ENCODE measurements around the gene PDLIM1.
"Not testable (repeated sequence)": the region's sequence is repeated elsewhere in the genome, so short reads cannot be mapped to it uniquely, and the experiment has no call there.

PDLIM1 gene

DNA sequence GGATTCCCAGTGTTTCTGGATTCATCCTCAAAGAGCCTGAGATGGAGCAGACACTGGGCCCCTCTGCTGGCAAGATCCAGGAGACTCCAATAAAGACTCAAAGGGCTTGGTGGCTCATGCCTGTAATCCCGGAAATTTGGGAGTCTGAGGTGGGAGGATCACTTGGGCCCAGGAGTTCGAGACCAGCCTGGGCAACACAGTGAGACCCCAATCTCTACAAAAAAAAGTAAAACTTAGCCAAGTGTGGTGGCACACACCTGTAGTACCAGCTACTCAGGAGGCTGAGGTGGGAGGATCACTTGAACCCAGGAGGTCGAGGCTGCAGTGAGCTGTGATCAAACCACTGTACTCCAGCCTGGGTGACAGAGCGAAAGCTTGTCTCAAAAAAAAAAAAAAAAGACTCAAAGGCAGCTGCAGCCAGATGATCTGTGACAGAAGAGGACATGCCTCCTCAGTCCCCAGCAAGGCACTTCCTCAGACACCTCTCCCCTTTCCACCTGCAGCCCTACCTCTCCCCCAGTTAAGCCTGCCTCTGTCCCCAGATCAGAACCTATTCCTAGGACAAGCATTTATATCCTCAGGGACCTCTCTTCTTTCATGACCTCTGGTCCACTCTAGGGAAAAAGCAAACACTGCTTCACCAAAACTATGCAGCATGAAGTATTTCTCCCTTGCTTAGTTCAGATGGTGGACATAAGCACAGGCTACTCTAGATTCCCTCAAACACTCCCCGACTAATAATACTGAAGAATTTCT, 27.9 kb downstream of the PDLIM1 start:
- DNase-seq = no peak

GRCh38 chr10:95261926-95262325, 28.9 kb downstream of the PDLIM1 start:
- no peak for DNase-seq

GRCh38 chr10:95260909-95261552, 29.8 kb downstream of the PDLIM1 start:
- no peak for DNase-seq

DNA sequence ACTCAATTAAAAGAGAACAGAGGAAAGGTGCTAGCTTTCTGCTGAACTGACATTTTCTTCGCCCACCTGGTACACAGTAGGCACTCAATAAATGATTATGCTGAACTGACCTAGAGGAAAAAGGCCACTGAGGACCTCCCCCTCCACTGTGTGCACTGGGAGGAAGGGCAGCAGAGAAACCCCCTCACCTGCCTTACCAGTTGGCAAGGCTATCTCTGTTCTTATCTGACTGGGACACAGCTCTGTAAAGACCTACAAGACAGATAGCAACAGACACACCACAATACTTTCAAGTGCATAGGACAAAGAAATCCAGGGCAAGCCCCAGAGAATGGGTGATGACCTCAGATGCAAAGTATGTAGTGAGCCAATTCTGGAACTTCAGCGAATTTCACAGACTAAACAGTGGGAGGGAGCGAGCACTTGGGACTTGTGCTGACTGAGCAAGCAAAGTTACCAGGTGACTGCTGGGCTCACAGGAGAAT, 30.4 kb downstream of the PDLIM1 start:
- peak; percentile 54 for DNase-seq

- DNase-seq = no peak
Observed at GRCh38 chr10:95257849-95258248, 33.0 kb downstream of the PDLIM1 start.

DNA sequence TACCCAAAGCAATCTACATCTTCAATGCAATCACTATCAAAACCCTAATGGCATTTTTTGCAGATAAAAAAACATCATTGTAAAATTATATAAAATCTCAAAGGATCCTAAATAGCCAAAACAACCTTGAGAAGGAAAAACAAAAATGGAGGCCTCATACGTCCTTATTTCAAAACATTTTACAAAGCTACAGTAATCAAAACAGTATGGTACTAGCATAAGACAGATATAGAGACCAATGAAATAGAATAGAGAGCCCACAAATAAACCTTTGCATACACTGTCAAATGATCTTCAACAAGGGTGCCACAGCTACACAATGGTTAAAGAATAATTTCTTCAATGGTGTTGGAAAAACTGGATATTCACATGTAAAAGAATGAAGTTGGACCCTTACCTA, 34.5 kb downstream of the PDLIM1 start:
- no peak for DNase-seq

DNA sequence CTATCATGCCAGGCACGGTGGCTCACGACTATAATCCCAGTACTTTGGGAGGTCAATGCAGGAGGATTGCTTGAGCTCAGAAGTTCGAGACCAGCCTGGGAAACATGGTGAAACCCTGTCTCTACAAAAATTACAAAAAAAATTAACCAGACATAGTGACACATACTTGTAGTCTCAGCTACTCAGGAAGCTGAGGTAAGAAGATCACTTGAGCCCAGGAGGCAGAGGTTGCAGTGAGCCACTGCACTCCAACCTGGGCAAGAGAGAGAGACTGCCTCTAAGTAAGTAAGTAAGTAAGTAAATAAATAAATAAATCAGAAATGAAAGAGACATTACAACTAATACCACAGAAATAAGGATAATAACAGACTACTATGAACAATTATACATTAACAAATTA, 36.2 kb downstream of the PDLIM1 start:
- DNase-seq = no peak

- DNase-seq = no peak
Observed at GRCh38 chr10:95253686-95254085, 37.1 kb downstream of the PDLIM1 start.

DNA sequence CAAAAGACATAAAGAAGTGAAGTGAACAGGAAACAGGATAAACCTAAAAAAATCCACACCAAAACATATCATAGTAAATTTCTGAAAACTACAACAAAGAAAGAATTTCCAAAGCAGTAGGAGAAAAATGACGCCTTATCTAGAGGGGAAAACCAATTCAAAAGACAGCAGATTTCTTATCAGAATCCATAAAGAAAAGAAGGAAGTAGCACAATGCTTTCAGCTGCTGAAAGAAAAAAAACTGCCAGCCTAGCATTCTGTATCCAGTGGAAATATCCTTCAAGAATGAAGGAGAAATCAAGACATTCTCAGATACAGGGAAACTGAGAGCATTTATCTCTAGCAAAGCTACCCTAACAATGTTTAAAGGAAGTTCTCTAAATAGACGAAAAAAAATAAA, 37.8 kb downstream of the PDLIM1 start:
- no peak for DNase-seq

- DNase-seq = no peak
Observed at GRCh38 chr10:95250856-95251255, 39.9 kb downstream of the PDLIM1 start.

DNA sequence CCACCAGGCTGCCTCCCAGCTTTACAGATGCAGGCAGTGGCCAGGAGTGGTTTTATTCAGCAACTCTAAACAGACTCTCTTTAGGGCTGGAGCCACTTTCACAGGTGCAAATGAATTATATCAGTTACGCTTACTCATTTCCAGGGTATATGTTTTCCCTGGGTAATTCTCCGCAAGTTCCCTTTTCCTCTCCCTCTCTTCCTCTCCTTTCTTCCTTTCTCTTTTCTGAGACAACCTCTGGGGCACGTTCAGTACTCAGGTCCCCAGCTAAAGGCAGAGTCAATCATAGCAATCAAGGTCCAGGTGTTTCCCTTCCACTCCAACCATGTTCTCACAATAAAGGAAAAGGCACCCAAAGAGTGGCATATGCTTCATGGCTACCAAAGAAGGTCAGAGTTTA, 41.3 kb downstream of the PDLIM1 start:
- DNase-seq = no peak

DNA sequence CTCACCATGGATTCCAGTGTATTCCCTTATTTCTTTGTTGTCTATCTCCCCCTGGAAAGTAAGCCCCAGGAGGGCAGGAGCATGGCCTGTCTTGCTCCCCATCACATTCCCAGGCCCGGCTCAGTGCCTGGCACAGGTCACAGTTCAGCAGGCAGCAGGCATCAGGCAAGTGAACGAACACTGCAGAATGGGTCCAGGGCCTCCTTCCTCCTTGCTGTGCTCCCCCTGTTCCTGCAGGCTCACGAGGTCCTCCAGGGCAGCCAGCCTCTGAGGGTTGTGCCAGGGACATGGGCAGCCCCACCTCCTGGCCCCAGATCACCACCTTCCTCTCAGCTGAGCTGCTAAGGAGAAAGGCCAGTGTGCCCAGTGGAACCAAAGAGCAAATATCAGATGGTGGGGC, 41.8 kb downstream of the PDLIM1 start:
- no peak for DNase-seq

DNA sequence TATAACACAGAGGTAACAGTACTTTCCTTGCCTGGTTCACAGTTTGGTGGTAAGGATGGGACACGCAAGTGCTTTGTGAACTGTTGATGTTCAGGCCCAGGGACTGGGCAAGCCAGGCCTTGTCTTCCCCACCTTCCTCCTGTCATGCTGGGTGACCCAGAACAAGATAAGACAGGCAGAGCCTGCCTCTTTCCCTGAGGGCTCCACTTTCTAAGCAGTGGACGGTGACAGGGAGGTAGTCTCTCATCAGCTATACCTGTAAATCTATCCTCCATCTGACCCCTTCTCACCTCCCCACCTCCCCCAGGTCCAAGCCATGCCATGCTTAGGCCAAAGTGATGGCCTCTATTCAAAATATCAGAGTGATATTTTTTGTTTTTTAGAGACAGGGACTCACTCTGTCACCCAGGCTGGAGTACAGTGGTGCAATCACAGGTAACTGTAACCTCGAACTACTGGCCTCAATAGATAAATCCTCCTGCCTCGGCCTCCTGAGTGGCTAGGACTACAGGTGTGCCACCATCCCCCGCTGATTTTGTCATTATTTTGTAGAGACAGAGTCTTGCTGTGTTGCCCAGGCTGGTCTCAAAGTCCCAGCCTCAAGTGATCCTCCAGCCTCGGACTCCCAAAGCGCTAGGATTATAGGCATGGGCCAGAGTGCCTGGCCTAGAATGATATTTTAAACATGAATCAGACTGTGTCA, 42.8 kb downstream of the PDLIM1 start:
- no peak for DNase-seq

DNA sequence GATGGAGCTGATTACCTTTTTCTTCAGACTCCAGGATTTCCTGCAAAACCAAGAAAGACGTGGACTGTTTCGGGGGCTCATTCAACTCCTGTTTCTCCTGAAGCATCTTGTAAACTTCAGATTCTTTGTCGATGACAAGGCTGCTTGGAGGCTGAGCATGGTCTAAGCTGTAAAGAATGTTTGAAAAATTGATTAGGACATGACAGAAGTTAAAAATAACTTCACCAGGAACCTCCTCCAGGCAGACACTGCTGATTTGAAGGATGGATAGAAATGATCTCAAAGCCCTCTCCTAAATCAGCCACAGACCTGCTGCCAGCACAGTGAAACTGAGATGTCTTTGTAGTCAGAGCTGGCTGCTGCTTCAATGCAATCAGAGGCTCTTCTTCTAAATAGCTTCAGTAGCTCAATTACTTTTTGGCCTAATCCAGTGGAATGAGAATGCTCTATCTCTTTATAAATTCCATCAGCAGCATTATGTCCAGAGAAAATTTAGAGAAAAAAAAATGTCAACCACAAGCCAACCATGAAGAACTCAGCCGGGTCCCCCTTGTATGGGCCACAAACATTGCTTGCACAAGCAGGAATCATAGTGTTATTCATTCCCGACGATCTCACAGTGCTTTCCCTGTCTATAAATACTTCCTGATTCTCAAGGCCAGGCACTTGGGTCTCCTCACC, 43.5 kb downstream of the PDLIM1 start:
- peak; percentile 63 for DNase-seq

DNA sequence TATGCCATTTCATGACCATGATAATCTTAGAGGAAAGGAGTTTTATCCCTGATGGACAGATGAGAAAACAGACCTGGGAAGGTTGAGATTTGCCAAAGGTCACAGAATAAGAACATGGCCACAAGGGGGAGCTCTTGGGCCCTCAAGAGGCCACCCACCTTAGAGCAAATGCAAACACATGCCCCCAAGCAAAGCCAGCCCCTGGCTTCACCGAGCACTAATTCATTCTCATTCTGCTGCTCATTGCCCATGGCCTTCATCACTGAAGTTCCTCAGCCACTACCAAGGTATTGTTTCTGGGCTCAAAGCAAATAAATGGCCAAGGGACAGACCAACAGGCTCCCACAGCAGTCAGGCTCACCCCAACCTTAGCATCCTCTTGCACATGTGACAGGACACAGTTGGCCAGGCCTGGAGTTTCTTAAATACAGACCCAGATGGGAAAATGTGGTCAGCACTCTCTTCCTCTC, 44.2 kb downstream of the PDLIM1 start:
- peak; percentile 57 for DNase-seq

- no peak for DNase-seq
Observed at GRCh38 chr10:95245425-95246055, 45.3 kb downstream of the PDLIM1 start.

GRCh38 chr10:95244152-95244551, 46.7 kb downstream of the PDLIM1 start:
- DNase-seq = no peak

GRCh38 chr10:95243318-95243617, 47.5 kb downstream of the PDLIM1 start:
- DNase-seq = no peak

DNA sequence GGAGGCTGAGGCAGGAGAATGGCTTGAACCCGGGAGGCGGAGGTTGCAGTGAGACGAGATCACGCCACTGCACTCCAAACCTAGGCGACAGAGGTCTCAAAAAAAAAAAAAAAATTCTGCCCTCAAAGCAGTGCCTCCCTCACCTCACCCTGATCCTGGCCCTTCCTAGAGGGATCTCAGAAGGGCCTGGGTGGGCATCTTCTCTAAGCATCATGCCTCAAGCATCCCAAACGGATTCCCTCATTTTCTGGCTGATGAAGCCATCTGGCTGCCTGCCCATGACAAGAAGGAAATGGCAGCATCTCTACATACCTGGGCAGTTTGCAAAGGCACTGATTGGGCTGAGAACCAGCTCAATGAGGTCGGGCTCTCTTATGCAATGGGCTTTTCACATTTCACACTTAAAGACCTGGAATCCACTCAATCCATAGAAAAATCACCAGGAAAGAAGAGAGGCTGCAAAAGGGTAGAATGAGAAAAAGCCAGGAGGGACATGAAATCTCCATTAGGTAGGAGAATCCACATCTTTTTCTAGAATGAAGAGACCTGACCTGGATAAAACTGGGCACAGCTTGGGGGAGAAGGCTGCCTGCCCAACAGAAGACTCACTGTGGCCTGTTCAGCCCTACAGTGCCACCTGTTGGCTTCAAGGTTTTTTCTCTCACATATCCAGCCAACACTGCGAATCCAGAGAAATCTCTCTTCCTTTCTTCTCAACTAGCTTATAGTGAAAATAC, 48.1 kb downstream of the PDLIM1 start:
- DNase-seq = peak; percentile 52

DNA sequence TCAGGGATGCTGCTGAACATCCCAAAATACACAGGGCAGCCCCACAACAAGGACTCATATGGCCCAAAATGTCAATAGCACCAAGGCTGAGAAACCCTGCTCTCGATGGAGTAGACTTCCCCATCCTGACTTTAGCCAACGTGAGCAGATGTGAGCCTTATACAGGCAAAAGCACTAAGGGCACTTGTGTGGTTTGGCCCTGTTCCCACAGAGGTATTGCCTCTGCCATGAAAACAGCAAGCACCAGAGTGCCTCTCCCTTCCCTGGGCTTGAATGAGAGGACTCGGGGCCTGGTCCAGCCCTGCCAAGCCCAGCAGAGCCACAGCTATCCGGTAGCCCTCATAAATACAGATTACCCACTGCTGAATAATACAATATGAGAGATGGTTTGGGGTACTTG, 49.3 kb downstream of the PDLIM1 start:
- DNase-seq = no peak

DNA sequence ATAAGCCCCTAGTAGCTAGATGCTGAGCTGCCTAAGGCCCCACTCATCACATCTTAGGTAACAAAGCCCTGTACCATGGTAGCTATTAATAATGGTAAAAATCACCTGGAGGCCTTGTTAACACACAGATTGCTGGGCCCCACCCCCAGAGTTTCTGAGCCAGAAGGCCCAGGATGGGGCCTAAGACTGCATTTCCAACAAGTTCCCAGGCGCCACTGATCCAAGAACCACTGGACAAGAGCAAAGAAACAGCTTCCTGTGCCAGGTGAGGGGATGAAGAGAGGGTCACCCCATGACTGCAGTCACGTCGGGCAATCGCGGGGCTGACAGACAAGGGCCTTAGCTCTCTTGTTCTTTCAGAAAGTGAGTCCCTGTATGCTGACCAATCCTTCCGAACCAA, 50.0 kb downstream of the PDLIM1 start:
- DNase-seq = no peak

- DNase-seq = not testable (repeated sequence)
Observed at GRCh38 chr10:95240096-95240495, 50.7 kb downstream of the PDLIM1 start.

Data from amniotic stem cell (primary cell).